Thyroid gland (tissue), 4 donors: ENCODE results near the gene LRBA. TPM values are rescaled to one million over a fixed set of nuclear protein-coding genes. Genes with fewer than 3 reads are reported as not detected.
A peak's percentile ranks its signal among the peaks of the same experiment; 100 is the strongest.

ENCODE experiments used
- DNase-seq, 2 donors: peaks; one replicate each; pipeline ENCODE4 v3.0.0-alpha.2; 2019
- H3K27ac ChIP-seq, 3 donors: fragments of 200-600 bp; sonication (generic); 1 replicate in 2 of 3; 2 replicates in 1 of 3; pipeline ENCODE4 v1.5.1; 2016 to 2019; ENCODE audit warnings: mild to moderate bottlenecking in 1 of 3, moderate library complexity in 1 of 3
- H3K27me3 ChIP-seq: fragments of 200-600 bp; sonication (generic); one replicate; pipeline ENCODE4 v1.5.1; 2019
- H3K36me3 ChIP-seq, 2 donors: fragments of 200-600 bp; sonication (generic); one replicate each; pipeline ENCODE4 v1.5.1; 2016 to 2019
- H3K4me1 ChIP-seq, 2 donors: fragments of 200-600 bp; sonication (generic); one replicate each; pipeline ENCODE4 v1.5.1; 2017 to 2019
- H3K4me3 ChIP-seq, 3 donors: fragments of 200-600 bp; sonication (generic); replicated peaks in 1 of 3; 1 replicate in 2 of 3; 2 replicates in 1 of 3; pipeline ENCODE4 v1.5.1; 2016; ENCODE audit warnings: mild to moderate bottlenecking in 1 of 3
- H3K9me3 ChIP-seq: fragments of 200-600 bp; sonication (generic); one replicate; pipeline ENCODE4 v1.5.1; 2017
- POLR2A ChIP-seq, 2 donors: fragments of 450-650 bp; IDR thresholded peaks; one replicate each; pipeline ENCODE4 v1.6.1; 2017; ENCODE audit warnings: antibody characterized with exemption in 2 of 2, mild to moderate bottlenecking in 2 of 2, moderate library complexity in 1 of 2
- WGBS, 2 donors: methylation state at CpG; one replicate each; pipeline ENCODE4 v1.1.5; 2017; 5-methylcytosine and 5-hydroxymethylcytosine counted together
- intact Hi-C: fragments of 100-400 bp; cut with DNase I; formaldehyde crosslinking; loops from one replicate; pipeline ENCODE4 v1.15.1; 2023
- total RNA-seq, 4 donors: library from RNA; depleted of rRNA; stranded (reverse); fragments of >200 nt; gene quantifications; one replicate each; pipeline ENCODE4 v1.2.3, GENCODE V29; 2016
- TF ChIP-seq, protein P1 (sequence below), 6 experiments: fragments of 200-600 bp in 3 of 6; fragments of 450-650 bp in 3 of 6; sonication (generic) in 3 of 6; IDR thresholded peaks; one replicate each; pipeline ENCODE4 v1.5.1; 2016 to 2019; ENCODE audit warnings: antibody characterized with exemption in 6 of 6, mild to moderate bottlenecking in 2 of 6, inconsistent platforms in 1 of 6, moderate library complexity in 1 of 6

LRBA gene
- total RNA-seq, 4 donors from 2014 or later = 98.9 to 127 (median 113) TPM

DNA sequence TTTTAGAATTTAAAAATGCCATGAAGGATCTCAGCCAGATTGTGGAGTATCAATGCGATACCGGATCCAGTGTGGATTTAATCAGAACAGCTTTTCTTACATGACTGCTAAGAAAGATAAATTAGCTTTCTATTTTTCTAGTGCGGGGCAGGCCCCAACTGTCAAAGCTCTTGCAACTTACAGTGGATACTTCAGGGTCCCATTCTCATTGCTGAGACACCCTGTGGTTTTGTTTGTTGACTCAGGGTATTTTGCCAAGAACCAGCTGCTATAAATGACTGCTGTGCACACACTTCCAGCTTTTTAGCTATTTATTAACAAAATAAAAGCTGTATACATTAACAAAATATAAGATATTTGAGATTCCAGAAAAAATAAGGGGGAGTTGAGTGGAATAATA is 770.5 kb downstream of the LRBA start:
- Histone ChIP-seq H3K9me3 (no peaks in the 10 kb centered on the region), H3K4me1 (peaks cover 0 to 7% of the 10 kb centered on the region in 2 donors), H3K27ac (no peak overlapping the region), H3K4me3 (no peak overlapping the region), H3K27me3 (no peaks in the 10 kb centered on the region), H3K36me3 (peaks cover 0 to 5% of the 10 kb centered on the region in 2 donors)
- no peak for TF ChIP-seq POLR2A (IDR thresholded peaks at IDR 0.05)
- TF ChIP-seq, protein P1, sequence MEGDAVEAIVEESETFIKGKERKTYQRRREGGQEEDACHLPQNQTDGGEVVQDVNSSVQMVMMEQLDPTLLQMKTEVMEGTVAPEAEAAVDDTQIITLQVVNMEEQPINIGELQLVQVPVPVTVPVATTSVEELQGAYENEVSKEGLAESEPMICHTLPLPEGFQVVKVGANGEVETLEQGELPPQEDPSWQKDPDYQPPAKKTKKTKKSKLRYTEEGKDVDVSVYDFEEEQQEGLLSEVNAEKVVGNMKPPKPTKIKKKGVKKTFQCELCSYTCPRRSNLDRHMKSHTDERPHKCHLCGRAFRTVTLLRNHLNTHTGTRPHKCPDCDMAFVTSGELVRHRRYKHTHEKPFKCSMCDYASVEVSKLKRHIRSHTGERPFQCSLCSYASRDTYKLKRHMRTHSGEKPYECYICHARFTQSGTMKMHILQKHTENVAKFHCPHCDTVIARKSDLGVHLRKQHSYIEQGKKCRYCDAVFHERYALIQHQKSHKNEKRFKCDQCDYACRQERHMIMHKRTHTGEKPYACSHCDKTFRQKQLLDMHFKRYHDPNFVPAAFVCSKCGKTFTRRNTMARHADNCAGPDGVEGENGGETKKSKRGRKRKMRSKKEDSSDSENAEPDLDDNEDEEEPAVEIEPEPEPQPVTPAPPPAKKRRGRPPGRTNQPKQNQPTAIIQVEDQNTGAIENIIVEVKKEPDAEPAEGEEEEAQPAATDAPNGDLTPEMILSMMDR (IDR thresholded peaks at IDR 0.05) = no peak
- WGBS, 2 donors = 43 to 58% methylated on average over 3 of the region's 3 CpGs
- no peak for DNase-seq
- intact Hi-C loops = loop anchor here (10.0 kb wide), 2 partner anchors 230 to 260 kb away; no protein-coding TSS in a partner anchor

DNA sequence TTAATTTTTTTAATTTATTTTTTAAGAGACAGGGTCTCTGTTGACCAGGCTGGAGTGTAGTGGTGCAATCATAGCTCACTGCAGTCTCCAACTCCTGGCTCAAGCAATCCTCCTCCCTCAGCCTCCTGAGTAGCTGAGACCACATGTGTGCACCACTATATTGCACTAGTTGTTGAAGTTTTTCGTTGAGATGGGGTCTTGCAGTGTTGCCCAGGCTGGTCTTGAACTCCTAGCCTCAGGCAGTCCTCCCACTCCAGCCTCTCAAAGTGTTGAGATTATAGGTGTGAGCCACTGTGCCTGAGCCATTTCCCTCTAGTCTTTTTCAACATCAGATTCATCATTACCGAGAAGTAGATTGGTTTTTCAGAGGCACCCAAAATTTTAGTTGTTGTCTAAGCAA is 771.2 kb downstream of the LRBA start:
- intact Hi-C loops = loop anchor here (10.0 kb wide), 2 partner anchors 229 to 259 kb away; no protein-coding TSS in a partner anchor
- WGBS, 2 donors = 91 to 94% methylated on average over 2 of the region's 2 CpGs

DNA sequence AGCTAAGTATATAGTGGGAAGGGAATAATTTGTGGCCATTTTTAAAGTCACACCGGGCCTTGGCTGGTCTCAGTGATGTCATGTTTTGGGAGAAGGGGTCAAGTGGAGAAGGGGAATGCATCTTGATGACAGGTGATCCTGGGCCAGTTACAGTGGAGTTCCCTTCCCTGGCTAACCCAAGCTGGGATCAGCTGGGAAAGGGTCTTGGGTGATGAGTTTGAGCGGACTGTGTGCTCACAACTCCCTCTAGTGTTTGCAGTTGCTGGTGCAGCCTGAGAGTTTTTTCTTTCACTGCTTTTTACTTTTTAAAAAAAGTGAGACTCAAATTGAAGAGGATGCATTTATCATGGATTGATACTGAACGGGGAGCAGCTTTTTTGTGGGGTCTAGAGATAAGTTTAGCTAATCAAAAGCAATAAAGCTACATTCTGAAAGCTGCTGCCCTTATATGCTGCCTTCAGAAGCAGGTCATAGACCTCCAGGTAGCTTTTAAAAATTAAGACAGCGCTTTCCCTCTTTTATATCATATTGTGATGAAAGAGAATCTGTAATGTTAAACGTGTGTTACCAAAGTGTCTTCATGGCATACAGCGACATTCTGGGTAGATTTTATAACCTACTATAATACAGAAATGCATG is 772.1 kb downstream of the LRBA start:
- no peaks in the 10 kb centered on the region for H3K36me3 ChIP-seq
- no peak for TF ChIP-seq POLR2A (IDR thresholded peaks at IDR 0.05)
- TF ChIP-seq, protein P1 (IDR thresholded peaks at IDR 0.05) = peak; percentile 77 to 90 (median 86)
- 45 to 48% methylated on average over 6 of the region's 6 CpGs for WGBS, 2 donors
- H3K27ac ChIP-seq = no peak overlapping the region
- peaks cover 0 to 7% of the 10 kb centered on the region in 2 donors for H3K4me1 ChIP-seq
- H3K27me3 ChIP-seq = no peaks in the 10 kb centered on the region
- H3K9me3 ChIP-seq = no peaks in the 10 kb centered on the region
- H3K4me3 ChIP-seq = no peak overlapping the region
- intact Hi-C loops = loop anchor here (10.0 kb wide), 2 partner anchors 228 to 258 kb away; no protein-coding TSS in a partner anchor
- peak; percentile 26 to 29 for DNase-seq

More for the DNA sequence above, 771.2 kb downstream of the LRBA start:
- Histone ChIP-seq H3K9me3 (no peaks in the 10 kb centered on the region), H3K27me3 (no peaks in the 10 kb centered on the region), H3K36me3 (peaks cover 0 to 5% of the 10 kb centered on the region in 2 donors), H3K4me3 (no peak overlapping the region), H3K27ac (no peak overlapping the region), H3K4me1 (peaks cover 0 to 7% of the 10 kb centered on the region in 2 donors)
- DNase-seq = no peak
- TF ChIP-seq, protein P1 (IDR thresholded peaks at IDR 0.05) = no peak
- TF ChIP-seq POLR2A (IDR thresholded peaks at IDR 0.05) = no peak

DNA sequence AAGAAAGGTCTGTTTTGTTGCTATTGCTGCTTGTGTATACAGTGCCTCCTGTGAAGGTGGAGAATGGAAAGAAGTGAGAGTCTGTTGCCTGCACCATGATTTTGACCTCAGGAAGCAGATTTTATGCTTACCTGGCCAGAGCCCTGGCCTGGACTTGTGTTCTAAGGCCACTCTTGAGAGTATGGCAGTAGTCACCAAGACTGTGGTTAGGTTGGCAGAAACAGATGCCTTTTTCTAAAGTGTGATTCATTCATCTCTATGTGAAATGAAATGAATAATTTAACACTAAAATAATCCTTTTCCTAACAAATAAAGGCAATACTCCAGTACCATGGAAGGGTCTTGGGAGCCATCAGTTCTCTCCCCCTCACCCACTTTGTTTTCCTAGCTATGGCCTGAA is 775.1 kb downstream of the LRBA start:
- peaks cover 0 to 7% of the 10 kb centered on the region in 2 donors for H3K4me1 ChIP-seq
- intact Hi-C loops = loop anchor here (10.0 kb wide), 2 partner anchors 225 to 255 kb away; no protein-coding TSS in a partner anchor
- H3K27ac ChIP-seq = no peak overlapping the region
- H3K9me3 ChIP-seq = no peaks in the 10 kb centered on the region
- no peaks in the 10 kb centered on the region for H3K36me3 ChIP-seq
- no peak overlapping the region for H3K4me3 ChIP-seq
- DNase-seq = no peak
- no peaks in the 10 kb centered on the region for H3K27me3 ChIP-seq
- TF ChIP-seq, protein P1 (IDR thresholded peaks at IDR 0.05) = no peak
- no peak for TF ChIP-seq POLR2A (IDR thresholded peaks at IDR 0.05)

DNA sequence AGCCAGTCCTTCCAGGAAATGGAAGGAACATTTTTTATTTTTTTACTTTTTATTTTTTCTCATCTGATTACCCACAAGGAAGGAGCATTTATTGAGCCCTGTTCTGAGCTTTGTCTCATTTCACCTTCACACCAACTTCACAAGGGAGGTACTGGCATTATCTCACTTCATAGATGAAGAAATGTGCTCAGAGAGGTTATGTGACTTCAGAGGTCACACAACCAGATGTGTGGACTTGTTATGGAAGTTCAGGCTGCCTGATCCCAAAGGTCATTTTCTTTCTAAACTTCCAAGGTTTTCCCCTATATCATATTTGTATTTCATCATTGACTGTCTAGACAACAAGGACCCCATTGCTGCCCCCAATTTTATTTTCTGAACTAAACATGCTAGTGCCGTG is 776.5 kb downstream of the LRBA start:
- Histone ChIP-seq H3K4me1 (no peaks in the 10 kb centered on the region), H3K36me3 (no peaks in the 10 kb centered on the region), H3K27me3 (no peaks in the 10 kb centered on the region), H3K4me3 (no peak overlapping the region), H3K9me3 (no peaks in the 10 kb centered on the region), H3K27ac (no peak overlapping the region)
- TF ChIP-seq, protein P1 (IDR thresholded peaks at IDR 0.05) = no peak
- TF ChIP-seq POLR2A (IDR thresholded peaks at IDR 0.05) = no peak
- intact Hi-C loops = loop anchor here (10.0 kb wide), 1 partner anchor 164 kb away; the partner anchor contains the start of gene DCLK2
- DNase-seq = no peak
- WGBS, 2 donors = 97 to 100% methylated on average over 1 of the region's 1 CpG
